ENCODE results near the gene TLE4.

DNA sequence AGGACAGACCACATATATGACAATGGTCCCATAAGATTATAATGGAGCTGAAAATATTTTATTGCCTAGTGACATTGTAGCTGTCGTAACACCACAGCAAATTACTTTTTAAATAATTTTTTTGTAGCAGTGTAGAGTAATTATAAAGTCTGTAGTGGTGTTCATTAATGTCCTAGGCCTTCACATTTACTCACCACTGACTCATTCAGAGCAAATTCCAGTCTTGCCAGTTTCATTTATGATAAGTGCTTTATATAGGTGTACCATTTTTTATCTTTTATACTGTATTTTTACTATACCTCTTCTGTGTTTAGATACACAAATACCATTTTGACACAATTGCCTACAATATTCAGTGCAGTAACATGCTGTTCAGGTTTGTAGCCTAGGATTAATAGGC is 67.6 kb downstream of the TLE4 start:
- TF ChIP-seq, protein P1, sequence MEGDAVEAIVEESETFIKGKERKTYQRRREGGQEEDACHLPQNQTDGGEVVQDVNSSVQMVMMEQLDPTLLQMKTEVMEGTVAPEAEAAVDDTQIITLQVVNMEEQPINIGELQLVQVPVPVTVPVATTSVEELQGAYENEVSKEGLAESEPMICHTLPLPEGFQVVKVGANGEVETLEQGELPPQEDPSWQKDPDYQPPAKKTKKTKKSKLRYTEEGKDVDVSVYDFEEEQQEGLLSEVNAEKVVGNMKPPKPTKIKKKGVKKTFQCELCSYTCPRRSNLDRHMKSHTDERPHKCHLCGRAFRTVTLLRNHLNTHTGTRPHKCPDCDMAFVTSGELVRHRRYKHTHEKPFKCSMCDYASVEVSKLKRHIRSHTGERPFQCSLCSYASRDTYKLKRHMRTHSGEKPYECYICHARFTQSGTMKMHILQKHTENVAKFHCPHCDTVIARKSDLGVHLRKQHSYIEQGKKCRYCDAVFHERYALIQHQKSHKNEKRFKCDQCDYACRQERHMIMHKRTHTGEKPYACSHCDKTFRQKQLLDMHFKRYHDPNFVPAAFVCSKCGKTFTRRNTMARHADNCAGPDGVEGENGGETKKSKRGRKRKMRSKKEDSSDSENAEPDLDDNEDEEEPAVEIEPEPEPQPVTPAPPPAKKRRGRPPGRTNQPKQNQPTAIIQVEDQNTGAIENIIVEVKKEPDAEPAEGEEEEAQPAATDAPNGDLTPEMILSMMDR (IDR thresholded peaks at IDR 0.05; ENCODE audit: low read depth, low read length), result no peak
- TF ChIP-seq POLR2A (IDR thresholded peaks at IDR 0.05; ENCODE audit: extremely low read depth, insufficient read length) (no peak), MYC (IDR thresholded peaks at IDR 0.05; ENCODE audit: low read depth, low read length) (no peak)
- TF ChIP-seq, protein P2, sequence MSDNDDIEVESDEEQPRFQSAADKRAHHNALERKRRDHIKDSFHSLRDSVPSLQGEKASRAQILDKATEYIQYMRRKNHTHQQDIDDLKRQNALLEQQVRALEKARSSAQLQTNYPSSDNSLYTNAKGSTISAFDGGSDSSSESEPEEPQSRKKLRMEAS (IDR thresholded peaks at IDR 0.05; ENCODE audit: low read depth, low read length), result no peak
